Measurements from ENCODE around the gene GNB5.

Gene GNB5

GRCh38 chr15:52208306-52208946, 17.2 kb upstream of the GNB5 start:
- peak; percentile 97 for TF ChIP-seq CTCF (IDR thresholded peaks at IDR 0.05; ENCODE audit: low read depth, low read length)
- DNase-seq (ENCODE audit: low read depth in 2 of 2) = peak; percentile 75 to 83
- H3K4me3 ChIP-seq (replicated peaks in 1 of 2; ENCODE audit: low read depth in 2 of 2, low read length in 2 of 2) = no peak overlapping the region

- DNase-seq (ENCODE audit: low read depth in 2 of 2) = no peak
- TF ChIP-seq CTCF (IDR thresholded peaks at IDR 0.05; ENCODE audit: low read depth, low read length) = no peak
Observed at GRCh38 chr15:52207191-52207590, 16.0 kb upstream of the GNB5 start.

GRCh38 chr15:52206446-52206845, 15.3 kb upstream of the GNB5 start:
- peak in 1 of 2 donors; percentile 13 for DNase-seq (ENCODE audit: low read depth in 2 of 2)
- no peak for TF ChIP-seq CTCF (IDR thresholded peaks at IDR 0.05; ENCODE audit: low read depth, low read length)
- H3K4me3 ChIP-seq (replicated peaks in 1 of 2; ENCODE audit: low read depth in 2 of 2, low read length in 2 of 2) = no peak overlapping the region

More at GRCh38 chr15:52207191-52207590, 16.0 kb upstream of the GNB5 start:
- no peak overlapping the region for H3K4me3 ChIP-seq (replicated peaks in 1 of 2; ENCODE audit: low read depth in 2 of 2, low read length in 2 of 2)

GRCh38 chr15:52204657-52205056, 13.5 kb upstream of the GNB5 start:
- no peak for DNase-seq (ENCODE audit: low read depth in 2 of 2)
- no peak overlapping the region for H3K4me3 ChIP-seq (replicated peaks in 1 of 2; ENCODE audit: low read depth in 2 of 2, low read length in 2 of 2)
- TF ChIP-seq CTCF (IDR thresholded peaks at IDR 0.05; ENCODE audit: low read depth, low read length) = no peak

GRCh38 chr15:52200831-52201365, 9.7 kb upstream of the GNB5 start:
- no peak for TF ChIP-seq CTCF (IDR thresholded peaks at IDR 0.05; ENCODE audit: low read depth, low read length)
- peak; percentile 10 to 37 for DNase-seq (ENCODE audit: low read depth in 2 of 2)
- H3K4me3 ChIP-seq (replicated peaks in 1 of 2; ENCODE audit: low read depth in 2 of 2, low read length in 2 of 2) = no peak overlapping the region

GRCh38 chr15:52199271-52199670, 8.1 kb upstream of the GNB5 start:
- no peak for DNase-seq (ENCODE audit: low read depth in 2 of 2)
- no peak overlapping the region for H3K4me3 ChIP-seq (replicated peaks in 1 of 2; ENCODE audit: low read depth in 2 of 2, low read length in 2 of 2)
- no peak for TF ChIP-seq CTCF (IDR thresholded peaks at IDR 0.05; ENCODE audit: low read depth, low read length)

- DNase-seq (ENCODE audit: low read depth in 2 of 2) = no peak
- no peak overlapping the region for H3K4me3 ChIP-seq (replicated peaks in 1 of 2; ENCODE audit: low read depth in 2 of 2, low read length in 2 of 2)
- no peak for TF ChIP-seq CTCF (IDR thresholded peaks at IDR 0.05; ENCODE audit: low read depth, low read length)
Observed at GRCh38 chr15:52196891-52197290, 5.7 kb upstream of the GNB5 start.
